HPDE6-E6E7 (cell line): Measurements from ENCODE around the gene ISG20.
"Not testable (repeated sequence)": the region's sequence is repeated elsewhere in the genome, so short reads cannot be mapped to it uniquely, and the experiment has no call there.

ENCODE experiments used
- DNase-seq: peaks from one replicate; pipeline ENCODE4 v3.0.0; 2011; ENCODE audit warnings: missing footprints; ENCODE audit errors: extremely low spot score

Gene ISG20

DNA sequence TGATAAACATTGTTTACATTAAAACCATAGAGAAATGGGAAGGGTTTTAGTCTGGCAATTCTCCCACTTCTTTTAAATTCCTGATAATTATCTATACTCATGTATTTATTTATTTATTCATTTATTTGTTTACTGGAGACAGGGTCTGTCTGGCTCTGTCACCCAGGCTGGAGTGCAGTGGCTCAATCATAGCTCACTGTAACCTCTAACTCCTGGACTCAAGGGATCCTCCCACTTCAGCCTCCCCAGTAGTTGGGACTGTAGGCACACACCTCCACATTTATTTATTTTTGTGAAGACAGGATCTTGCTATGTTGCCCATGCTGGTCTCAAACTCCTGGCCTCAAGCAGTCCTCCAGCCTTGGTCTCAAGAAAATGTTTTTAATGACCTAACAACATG lies 20.1 kb upstream of the ISG20 start:
- DNase-seq = no peak

DNA sequence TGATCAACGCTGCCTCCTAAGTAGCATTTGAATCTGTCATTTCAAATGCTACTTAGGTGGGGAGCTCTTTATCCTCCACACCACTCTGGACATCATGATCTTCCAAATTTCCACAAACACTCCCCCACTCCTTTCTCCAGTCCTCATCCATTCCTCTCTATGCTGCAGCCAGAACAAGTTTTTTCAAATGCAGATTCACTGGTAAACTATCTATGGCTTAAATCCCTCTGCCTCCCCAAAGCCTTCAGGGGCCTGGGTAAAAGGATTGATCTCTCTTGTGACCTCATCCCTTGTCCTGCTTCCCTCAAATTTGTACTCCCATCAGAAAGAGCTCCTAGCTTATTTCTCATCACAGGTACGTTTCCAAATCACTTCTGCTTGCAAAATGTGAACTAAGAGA lies 19.0 kb upstream of the ISG20 start:
- no peak for DNase-seq

DNA sequence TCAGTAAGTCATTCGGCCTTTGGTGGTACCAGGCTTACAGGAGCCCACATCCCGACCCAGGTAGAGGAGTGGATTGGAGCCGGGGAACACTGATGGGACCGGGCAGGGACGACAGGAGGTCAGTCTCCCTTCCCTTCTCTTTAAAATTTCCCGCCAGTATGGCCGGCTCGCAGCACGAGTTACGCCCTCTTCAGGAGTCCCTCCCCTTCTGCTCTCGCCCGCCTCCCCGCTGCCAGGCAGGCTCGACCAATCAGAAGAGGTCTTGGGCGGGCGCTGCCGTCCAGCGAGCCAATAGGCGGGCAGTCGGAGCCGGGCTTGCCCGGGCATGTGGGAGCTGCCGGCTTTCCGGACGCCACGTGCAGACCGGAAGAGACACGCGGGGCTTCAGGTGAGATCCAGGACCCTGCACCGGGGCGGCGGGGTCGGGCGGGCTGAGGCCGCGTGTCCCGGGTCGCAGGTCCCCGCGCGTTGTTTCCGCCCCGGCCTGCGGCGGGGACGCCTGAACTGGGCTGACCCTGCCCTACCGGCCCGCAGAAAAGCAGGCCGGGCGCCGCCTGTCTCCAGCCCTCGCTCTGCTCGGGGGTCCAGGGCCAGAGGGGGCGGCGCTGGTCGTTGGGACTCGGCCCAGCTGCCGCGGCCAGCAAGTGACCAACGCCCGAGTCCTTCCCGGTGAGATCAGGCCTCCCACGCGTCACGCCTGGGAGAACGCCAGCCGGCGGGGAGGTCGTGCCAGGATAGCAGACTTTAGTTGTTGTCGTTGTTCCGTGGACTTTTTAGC lies 17.6 kb upstream of the ISG20 start, which contains the start of gene AEN:
TSS of gene AEN (plus strand) at position 346 of the 778 bp plus-strand sequence. CDS start 4,870 bp downstream, outside the sequence.
- DNase-seq = peak; percentile 97

DNA sequence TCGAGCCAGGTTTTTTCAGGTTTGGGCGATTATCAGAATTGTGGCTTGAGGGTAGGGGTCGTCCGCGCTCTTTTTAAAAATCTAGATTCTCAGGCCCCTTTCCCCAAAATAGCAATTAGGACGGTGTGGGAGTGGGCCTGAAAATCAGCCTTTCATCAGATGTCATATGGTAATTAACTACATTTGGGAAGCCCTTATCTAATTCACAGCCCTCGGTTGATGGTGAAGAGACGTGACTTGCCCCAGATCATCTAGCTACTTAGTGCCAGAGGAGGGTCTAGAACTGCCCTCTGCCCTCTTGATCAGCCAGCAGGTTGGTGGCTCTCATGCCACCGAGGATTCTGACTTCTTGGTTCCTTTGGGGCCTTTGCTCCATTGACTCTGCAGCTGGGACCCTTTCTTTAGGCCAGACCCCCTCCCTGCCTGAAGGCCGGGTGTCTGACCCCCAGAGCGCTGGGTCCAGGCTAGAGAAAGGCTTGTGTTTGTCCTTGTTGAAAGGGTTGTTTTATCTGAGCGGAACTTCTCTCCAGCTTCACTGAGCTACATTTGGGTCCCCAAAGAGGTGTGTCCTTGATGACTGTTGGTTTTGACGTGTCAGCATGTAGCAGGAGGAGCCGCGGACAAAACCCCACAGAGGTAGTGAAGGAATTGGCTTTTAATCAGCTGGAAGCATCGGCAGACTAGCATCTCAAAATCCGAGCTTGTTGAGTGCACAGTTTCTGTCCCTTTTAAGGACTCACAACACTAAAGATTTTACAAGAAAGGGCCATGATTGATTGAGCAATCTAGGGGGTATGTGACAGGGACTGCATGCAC lies 16.8 kb upstream of the ISG20 start:
- no peak for DNase-seq

DNA sequence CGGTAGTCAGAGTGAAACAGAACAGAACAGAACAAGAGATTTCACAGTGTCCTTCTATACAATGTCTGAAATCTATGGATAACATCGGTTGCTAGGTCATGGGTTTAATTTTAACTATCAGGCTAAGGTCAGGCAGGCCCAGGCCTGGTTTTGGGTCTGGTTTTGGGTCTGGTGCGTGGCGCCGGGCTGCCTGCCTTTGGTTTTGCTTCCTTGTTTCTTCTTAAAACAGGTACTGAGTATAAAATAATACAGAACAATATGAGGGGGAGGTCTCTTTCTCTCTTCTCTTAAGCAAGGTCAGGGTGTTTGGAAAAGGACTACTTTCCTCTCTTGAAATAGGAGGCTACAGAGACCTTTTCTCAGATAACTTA lies 16.2 kb upstream of the ISG20 start:
- no peak for DNase-seq

DNA sequence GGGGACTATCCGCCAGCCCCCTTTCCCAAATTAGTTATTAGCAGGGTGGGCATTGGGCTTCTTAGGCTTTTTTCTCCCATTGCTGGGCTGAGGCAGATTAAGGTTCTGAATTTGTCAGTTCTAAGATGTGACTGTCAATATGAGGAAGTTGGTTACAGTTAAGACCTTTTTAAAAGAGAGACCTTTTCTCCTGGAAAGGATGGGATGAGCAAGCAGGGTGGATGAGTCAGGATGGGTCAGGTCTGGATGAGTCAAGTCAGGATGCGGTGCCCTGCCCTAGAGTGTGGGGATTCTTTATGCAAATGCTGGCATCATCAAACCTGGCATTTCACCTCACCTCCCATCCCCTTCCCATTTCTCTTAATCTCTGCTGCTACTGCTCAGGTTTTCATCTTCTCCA lies 15.8 kb upstream of the ISG20 start:
- DNase-seq = peak; percentile 97

DNA sequence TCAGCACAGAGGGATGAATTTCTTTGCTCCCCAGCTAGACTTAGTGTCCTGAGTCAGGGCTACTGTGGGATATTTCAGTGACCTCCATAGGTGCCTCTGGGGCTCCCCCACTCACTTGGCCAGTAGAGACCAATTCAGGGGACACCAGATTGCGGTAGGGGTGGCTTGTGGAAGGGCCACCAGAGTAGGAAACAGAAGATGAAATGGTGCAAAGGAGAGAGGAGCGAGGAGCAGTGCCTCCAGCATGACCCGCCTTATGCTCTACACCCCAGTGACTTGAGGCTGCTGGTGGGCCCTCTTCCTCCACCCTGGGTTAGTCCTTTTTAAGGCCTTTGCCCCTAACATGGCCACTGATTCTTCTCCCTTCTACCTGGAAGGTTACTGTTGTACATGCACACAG lies 15.2 kb upstream of the ISG20 start:
- DNase-seq = no peak

DNA sequence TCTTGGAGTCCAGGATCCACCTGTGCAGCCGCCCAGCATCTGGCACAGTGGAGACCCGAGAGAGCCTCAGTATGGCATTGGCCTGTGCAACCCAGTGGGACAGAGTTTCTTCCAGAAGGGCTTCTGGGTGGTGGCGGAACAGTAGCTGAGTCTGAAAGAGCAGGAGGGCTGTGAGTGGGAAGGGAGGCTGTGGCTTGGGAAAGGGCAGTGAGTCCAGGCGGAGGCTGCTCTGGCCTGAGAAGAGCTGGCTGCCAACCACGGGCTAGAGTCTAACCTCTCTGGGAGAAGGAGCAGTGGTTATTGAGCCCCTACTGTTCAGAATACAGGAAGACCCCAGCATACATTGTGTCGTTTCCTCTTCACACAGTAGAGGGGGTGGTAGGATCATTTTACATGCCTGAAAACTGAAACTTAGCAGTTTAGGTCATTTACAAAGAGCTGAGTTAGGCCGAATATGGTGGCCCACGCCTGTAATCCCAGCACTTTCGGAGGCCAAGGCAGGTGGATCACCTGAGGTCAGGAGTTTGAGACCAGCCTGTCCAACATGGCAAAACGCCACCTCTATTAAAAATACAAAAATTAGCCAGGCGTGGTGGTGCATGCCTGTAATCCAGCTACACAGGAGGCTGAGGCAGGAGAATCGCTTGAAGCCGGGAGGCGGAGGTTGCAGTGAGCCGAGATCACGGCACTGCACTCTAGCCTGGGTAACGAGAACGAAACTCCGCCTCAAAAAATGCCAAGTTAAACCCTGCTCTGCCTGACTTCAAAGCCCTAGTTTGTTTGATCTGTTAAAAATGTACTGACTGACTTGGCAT lies 14.5 kb upstream of the ISG20 start:
- DNase-seq = no peak

DNA sequence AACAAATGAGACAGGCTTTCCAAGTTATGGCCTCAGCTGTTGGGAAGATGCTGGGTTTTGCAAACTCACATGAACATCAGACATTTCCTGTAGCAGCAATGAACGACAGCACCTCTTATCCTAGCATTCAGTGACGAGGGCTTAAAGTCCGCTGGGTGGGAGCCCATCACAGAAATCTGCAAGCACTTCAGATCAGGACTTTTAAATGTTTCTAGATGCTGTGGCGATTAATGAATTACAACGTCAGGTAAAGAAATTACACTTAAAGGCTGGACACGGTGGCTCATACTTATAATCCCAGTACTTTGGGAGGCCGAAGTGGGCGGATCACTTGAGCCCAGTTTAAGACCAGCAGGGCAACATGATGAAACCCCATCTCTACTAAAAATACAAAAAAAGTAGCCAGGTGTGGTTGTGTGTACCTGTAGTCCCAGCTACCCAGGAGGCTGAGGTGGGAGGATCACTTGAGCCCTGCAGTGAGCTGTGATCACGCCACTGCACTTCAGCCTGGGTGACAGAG lies 13.8 kb upstream of the ISG20 start:
- DNase-seq = no peak

DNA sequence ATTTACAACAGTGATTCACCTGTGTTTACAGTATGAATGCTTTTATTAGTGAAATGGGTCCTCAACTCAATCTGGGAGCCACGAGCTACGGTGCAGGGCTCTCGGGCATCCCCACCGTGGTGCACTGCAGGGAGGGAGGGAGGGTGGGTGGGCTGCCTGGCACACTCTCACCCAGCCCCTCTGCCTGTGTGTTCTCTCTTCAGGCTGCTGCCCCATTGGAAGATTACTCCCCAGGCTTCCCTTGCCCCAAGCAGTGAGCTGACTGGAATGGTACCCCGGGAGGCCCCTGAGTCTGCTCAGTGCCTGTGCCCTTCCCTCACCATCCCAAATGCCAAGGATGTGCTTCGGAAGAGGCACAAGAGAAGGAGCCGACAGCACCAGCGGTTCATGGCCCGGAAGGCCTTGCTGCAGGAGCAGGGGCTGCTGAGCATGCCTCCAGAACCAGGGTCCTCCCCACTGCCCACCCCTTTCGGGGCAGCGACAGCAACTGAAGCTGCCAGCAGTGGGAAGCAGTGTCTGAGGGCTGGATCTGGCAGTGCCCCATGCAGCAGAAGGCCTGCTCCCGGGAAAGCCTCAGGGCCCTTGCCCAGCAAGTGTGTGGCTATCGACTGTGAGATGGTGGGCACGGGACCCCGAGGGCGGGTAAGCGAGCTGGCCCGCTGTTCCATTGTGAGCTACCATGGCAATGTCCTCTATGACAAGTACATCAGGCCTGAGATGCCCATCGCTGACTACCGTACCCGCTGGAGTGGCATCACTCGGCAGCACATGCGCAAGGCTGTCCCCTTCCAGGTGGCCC lies 12.7 kb upstream of the ISG20 start:
- DNase-seq = no peak

DNA sequence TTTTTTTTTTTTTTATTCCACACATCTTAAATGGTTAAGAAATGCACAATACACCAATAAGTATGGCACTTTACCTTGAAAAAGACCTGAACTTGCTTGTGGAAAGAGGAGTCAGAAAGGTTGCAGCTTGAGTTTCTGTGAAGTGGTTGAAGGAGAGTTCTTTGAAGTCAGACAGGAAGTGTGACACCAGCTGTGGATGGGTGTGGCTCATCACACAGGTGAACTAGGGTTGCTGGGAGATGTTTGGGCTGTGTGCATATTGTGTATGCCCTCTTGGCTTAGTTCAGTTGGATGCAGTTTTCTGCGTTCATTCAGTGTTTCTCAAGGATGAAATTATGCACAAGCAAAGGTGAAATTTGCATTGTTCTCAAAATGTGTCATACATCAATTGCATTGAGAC lies 11.4 kb upstream of the ISG20 start:
- DNase-seq = no peak

DNA sequence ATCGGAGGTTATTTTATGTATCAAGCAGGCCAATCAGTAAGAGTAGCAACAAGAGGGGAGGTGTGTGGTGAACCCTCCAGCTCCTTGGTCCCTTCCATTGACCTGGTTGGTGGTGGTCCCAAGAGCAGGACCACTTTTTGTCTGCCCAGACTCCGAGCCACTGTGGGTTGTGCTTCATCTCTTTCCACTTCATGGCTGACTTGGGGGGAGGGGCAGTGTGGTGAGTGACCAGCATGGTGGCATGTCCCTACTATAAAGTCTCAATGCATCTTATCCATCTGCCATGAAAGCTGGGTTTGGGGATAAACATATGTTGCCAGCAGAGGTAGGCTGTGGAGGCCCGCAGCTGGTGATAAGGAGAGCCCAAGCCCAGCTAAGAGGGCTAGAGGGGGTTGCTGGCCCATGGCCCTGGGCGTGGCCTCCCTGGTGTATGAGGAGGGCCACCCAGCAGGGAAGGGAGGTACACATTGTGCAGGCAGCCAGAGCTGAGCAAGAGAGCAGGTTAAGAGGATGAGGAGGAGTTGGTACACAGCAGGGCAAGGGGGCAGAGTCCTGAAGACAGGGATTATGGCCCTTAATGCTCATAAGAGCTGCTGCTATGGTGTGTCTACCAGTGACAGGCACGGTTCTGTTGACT lies 10.7 kb upstream of the ISG20 start:
- DNase-seq = no peak

DNA sequence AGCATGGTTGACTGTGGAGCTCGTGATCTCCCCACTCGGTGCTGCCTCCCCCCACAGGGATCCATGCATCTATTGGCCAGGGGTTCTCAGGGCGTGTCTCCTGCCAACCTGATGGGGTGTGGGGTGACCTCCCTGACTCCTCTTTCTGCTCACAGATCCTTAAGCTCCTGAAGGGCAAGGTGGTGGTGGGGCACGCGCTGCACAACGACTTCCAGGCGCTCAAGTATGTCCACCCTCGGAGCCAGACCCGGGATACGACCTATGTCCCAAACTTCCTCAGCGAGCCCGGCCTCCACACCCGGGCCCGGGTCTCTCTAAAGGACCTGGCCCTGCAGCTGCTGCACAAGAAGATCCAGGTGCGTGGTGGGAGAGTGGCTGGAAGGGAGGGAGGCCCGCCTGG lies 9.7 kb upstream of the ISG20 start:
- no peak for DNase-seq

DNA sequence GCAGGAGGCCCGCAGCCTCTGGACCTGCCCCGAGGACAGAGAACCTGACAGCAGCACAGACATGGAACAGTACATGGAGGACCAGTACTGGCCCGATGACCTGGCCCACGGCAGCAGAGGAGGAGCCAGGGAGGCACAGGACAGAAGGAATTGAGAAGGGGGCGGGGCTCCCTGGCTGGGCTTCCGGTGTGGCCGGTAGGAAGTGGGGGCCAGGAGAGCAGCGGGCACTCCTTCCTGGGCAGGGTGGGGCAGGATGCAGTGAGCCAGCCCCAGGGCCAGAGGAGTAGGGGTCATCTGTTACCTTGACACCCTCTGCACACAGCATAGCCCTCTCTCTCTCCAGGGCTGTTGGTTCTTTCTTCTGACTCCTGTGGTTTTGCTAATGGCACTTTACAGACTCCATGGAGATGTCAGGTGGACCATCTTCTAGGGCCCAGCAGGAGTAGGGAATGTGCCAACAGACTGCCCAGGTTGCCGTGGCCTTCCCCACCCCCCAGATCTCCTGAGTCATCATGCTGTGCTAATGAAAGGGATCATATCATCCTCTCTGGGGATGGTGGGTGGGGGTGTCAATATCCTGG lies 8.6 kb upstream of the ISG20 start:
- no peak for DNase-seq

DNA sequence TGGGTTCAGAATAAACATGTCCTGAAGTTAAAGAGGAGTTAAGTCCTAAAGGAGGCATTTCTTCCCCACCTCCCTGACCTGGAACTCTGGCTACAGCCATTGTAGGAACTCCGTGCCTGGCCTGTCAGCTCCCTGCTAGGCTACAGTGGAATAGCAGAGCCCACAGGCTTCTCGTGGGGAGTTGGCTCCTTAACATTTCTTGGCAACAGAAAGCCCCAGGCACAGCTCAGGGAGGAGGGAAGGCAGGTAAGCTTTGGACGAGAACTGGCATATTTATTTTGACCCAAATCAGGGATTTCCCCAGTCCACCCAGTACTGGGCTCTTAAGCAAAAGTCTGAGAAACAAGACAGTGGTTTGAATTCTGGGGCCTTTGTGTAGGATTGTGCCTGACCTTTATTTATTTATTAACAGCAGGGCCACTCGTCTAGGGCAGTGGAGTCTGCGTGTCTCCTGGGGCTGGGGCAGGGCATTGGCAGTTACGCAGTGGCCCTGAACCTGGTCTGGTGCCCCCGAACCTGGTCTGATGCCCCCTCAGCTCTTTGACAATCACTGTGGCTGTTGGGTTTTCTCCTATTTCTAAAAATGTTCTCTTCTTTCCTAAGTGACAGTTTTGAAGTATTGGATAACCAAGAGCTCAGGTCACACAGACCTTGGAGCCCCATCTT lies 7.9 kb upstream of the ISG20 start:
- no peak for DNase-seq

DNA sequence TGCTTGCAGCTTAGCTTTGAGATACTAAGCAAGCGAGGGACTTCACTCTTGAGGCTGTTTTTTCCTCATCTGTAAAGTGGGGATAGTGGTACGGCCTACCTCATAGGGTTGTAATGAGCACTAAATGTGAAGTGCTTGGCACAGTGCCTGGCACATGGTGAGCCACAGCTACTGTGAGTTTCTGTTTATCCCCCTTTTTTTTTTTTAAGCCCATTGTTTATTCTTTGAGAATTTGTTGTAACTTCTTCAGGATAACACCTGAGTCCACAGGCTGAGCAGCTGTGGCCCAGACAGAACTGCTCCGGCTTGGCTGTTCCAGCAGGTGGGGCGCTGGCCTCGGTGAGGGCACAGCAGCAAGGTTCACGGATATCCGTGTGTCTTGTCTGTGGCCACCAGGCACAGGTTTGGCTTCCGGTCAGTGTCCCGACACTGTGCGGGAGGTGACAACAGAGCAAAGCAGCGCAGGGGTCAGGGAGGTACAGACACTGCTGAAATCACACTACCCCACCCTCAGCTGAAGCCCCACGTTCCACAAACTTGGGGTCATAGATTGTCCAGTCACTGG lies 7.3 kb upstream of the ISG20 start:
- no peak for DNase-seq

DNA sequence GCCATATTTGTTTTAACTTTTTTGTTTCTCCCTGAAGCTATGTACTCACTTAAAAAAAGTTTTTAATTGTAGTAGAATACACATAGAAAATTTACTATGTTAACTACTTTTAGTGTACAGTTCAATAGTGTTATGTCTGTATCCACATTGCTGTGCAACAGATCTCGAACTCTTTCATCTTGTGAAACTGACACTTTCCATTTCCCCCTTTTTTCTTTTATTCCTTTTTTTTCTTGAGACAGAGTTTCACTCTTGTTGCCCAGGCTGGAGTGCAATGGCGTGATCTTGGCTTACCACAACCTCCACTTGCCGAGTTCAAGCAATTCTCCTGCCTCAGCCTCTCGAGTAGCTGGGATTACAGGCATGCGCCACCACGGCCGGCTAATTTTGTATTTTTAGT lies 6.0 kb upstream of the ISG20 start:
- DNase-seq = not testable (repeated sequence)

DNA sequence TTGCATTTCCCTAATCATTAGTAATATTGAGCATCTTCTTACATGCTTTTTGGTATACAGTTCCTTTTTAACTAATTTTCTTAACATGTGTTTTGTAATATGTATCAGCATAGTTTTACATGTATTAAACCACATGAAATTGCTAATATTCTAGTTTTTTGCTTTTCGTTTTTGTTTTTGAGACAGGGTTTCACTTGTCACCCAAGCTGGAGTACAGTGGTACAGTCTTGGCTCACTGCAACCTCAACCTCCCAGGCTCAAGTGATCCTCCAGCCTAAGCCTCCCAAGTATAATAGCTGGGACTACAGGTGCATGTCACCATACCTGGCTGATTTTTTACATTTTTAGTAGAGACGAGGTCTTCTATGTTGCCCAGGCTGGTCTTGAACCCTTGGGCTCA lies 4.4 kb upstream of the ISG20 start:
- no peak for DNase-seq

DNA sequence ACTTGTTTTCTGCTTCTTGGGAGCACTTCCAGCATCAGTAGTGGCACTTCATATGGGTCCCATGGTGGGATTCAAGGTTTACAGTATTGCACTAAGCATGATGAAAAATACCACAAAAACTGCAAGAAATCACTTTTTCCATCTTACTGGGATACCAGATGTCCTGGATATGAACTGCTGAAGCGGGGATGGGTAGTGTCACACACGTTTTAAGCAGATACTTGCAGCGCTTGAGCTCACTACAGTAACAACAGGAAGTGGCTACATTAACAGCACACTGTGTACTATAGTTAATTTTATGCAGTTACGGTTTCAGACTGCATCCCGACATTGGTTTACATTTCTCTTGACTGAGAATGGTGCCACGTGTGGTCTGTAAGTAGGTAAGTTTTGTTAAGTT lies 3.5 kb upstream of the ISG20 start:
- no peak for DNase-seq

DNA sequence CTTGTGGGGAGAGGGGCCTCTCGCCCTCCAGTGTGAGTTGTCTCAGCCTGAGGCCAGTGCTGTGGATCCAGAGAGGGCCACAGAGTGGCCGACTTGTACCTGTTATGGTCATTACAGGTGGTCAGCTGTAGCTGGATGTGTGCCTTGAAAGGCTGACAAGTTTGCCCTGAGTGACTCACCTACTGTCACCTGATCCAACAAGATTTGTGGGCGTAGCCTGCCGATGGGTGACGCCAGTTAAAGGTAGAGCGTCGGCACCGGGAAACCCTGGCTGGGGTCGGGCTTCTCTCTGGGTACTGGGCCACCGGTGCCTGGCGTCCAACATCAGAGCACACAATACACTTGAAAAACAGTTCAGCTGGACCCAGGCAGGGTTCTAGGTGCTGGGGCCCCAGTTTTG lies 2.8 kb upstream of the ISG20 start:
- peak; percentile 76 for DNase-seq
